Urothelium cell line (cell line): ENCODE results near the gene ILK.
A peak's percentile ranks its signal among the peaks of the same experiment; 100 is the strongest.

Source experiments
- DNase-seq: peaks from one replicate; pipeline ENCODE4 v3.0.0; 2011; ENCODE audit warnings: low spot score, mixed read lengths
- FAIRE-seq: peaks from 2 replicates; lab custom pipeline; 2011; peaks lifted over from hg19 to GRCh38; lab: Jason Lieb, UNC

The ILK gene

DNA sequence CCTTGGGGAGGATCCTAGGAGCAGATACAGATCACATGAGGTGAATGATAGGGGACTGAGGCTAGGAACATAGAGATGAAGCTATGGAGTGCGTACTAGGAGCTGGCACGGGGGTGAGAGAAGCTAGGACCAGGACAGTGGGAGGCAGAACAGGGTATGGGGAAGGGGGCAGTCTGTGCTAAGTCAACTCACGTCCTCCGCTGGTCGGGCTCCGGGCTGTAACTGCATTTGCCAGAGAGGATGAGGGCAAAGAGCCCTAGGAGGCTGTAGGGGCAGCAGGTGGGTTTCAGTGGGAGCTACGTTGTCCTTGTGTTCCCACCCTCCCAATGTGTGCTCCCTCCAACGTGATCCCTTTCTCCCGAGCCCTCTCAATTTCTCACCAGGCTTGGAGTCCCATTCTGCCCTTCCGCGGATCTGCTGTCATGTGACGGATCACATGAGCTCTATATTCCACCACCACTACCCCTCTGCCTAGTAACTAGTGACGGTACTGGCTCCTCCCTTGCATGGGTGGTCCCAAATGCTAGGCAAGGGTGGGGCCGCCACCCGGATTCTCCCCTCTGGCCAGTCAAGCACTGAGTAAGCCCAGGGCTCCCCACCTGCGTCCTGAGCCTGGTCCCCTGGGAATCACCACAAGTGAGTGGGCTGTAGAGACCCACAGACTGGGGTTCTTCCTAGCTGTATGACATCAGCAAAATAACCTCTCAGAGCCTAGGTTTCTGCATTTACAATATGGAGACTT, 15.6 kb downstream of the ILK start, which contains the start of gene TPP1:
Gene TPP1 (minus strand): TSS at position 419 of the 742 bp plus-strand sequence. CDS start 22 bp downstream, at position 397.
- peak; percentile 97 for DNase-seq
- FAIRE-seq, result peak; percentile 79

DNA sequence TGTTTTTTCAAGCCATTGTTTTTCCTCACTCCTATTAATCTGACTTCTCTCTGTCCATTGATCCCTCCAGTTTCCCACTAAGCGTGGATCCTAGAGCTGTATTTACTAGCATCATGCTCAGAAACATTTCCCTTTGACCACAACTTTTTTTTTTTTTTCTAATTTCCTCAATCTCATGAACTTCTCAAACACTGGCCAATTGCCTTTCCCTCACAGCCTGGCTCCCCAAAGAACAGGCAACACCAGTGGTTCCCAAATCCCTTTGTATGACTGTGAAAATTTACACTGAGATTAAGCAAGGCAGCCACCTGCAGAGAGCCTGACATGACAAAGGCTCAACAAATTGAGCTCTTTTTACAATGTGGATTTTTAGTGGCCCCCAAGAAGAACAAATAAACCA, 17.1 kb downstream of the ILK start:
- DNase-seq (no peak), FAIRE-seq (no peak)

DNA sequence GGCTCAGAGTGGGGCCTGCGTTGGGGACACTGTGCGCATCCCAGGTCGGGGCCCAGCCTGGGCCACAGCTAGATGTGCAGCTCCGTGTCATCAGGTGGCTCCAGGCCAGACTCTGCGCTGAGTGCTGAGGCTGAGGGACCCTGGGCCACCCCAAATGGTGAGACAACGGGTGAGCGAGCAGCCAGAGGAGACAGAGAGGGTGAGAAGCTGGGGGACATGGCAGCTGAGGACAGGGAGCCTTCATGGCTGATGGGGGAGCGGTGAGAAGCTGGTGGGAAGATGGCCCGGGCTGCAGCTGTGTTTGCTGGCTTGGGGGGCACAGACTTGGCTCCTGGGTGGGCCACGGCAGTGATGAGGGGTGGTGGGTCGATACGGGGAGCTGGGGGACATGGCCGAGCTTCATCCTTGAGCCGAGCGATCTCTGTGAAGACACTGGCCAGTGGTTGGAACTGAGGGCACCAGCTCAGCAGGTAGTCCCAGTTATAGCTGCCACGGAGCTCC, 18.2 kb downstream of the ILK start:
- FAIRE-seq (no peak), DNase-seq (no peak)

GRCh38 chr11:6622261-6623171, 18.9 kb downstream of the ILK start:
- no peak for FAIRE-seq

DNA sequence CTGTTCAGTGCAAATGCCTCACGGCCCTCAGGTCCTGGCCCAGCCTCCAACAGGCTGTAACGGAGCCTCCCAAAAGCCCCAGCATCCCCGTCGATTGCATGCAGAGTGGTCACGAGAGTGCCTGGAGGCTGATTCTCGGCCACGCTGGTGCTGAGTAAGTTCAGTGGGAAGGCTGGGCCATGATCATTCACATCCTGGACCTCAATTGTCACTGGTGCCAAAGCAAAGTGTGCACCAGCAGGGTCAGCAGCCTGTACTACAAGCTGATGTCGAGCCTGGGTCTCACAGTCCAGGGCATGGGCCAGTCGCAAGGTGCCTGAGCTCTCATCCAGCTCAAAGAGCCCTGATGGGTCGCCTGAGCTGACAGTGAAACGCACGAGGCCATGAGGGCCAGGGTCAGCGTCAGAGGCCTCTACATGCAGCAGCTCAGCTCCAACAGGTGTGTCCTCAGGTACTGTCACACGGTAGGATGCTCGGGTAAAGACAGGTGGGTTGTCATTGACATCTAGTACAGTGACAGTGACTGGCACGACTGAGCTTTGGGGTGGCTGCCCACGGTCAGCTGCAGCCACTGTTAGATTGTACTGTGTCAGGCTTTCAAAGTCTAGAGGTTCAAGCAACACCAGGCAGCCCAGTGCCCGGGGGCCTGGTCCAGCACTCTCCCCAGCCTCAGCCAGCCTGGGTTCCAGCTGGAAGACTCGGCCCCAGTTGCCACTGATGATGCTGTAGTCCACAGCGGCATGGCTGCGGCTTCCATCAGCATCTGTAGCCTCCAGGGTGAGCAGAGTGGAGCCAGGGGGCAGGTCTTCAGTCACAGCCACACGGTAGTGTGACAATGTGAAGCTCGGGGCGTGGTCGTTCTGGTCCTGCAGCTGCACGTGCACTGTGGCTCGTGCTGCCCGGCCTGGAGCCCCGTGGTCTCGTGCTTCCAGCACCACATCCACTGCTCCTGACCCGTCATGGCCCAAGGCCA, 20.1 kb downstream of the ILK start:
- FAIRE-seq (no peak), DNase-seq (no peak)

More at GRCh38 chr11:6622261-6623171, 18.9 kb downstream of the ILK start:
- DNase-seq, result no peak

GRCh38 chr11:6625156-6625831, 21.7 kb downstream of the ILK start:
- DNase-seq (no peak), FAIRE-seq (no peak)

DNA sequence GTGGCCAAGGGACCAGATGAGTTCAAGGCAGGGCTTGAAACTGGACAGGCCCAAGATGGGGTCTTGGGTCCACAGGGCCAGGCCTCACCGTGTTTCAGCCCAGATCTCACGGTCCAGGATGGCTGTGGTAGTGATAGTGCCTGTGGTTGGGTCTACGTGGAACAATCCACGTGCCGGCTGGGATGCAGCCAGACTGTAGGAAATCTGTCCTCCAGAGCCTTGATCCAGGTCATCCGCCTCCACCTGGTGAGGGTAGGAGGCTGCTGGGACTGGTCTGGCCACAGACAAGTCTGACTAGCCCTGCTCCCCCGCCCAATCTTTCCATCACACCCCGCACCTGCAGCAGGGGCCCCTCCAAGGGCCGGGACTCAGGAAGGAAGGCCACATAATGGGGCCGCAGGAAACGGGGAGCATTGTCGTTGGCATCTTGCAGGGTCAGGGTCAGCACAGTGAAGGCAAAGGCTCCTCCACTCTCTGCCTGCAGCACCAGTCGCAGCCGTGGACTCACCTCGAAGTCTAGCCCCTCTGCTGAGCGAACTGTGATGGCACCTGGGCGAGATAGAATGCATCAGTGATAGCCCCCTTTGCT, 22.4 kb downstream of the ILK start:
- no peak for DNase-seq
- no peak for FAIRE-seq

DNA sequence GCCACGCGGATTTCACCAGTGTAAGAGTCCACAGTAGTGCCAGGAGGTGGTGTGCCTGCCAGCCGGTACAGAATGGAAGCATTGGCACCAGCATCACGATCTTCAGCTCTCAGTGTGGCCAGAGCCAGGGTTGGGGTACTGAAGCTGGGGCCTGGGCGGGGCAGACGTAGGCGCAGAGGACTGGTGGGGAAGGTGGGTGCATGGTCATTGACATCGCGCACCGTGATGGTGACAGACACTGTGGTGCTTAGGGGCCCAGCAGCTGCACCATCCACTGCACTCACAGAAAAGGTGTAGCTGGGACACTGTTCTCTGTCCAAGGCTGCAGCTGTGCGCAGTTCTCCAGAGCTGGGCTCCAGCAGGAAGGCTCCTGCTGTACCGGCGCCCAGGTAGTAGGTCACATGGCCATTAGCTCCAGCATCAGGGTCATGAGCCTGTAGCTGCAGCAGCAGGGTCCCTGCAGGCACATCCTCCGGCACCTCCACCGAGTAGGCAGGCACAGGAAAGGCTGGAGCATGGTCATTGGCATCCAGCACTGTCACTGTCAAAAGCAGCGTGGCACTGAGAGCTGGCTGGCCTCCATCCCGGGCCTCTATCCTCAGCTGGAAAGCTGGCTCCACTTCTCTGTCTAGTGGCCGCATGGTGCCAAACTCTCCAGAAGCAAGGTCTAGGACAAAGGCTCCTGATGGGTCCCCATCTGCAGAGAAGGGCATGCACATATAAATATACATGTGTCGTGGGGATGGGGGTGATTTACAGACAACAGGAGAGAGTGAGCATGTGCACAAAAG, 23.6 kb downstream of the ILK start:
- FAIRE-seq (no peak), DNase-seq (no peak)

DNA sequence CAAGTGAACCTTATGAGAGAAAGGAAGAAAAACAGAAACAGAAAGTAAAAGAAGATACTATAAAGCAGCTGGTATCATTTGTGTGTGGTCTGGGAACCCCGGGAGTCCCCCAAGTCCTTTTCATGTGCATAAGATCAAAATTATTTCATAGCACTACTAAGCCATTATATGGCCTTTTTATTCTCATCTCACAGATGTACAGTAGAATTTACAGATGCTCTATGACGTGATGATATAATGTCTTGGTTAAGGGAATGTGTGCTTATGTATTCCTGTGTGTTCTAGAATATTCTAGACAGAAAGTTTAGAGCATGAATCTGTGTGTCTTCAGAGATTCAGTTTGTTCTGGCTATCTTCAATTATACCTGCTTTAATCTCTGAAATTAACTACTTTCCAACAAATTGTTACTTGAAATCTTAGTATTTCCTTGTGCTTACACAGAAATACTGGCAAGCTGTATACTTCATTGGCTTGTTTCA, 24.2 kb downstream of the ILK start:
- no peak for DNase-seq
- no peak for FAIRE-seq

GRCh38 chr11:6628526-6628925, 25.0 kb downstream of the ILK start:
- no peak for DNase-seq
- FAIRE-seq, result no peak

GRCh38 chr11:6629573-6629891, 26.0 kb downstream of the ILK start:
- FAIRE-seq (no peak), DNase-seq (no peak)

DNA sequence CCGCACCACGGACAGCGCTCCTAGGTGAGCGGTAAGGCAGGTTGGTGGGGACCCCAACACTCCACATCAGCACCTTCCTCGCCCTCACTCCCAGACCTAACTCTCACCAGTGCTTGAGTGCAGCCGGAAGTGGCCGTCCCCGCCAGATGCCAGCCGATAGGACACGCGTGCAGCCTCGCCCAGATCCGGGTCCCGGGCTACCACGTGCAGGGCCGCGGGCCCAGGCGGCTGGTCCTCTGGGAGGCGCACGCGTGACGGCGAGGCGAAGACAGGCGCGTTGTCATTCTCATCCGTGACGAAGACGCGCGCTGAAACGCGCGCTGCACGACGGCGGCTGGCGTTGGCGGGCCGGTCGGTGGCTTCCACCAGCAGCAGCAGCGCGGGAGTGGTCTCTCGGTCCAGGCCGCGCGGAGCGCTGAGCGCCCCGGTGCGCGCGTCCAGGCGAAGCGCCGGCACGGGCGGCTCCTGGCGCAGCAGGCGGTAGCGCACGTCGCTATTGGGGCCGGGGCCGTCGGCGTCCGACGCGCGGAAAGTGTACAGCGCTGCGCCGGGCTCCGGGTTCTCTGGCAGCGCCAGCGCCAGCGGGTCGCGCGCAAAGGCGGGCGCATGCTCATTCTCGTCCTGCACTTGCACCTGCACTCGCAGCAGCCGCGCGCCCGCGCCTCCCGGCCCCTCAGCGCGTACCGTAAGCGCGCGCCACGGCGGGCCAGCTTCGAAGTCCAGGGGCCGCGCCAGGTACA, 26.5 kb downstream of the ILK start:
- FAIRE-seq, result no peak

GRCh38 chr11:6630632-6631291, 27.2 kb downstream of the ILK start:
- DNase-seq, result no peak

More for the DNA sequence above, 26.5 kb downstream of the ILK start:
- no peak for DNase-seq

GRCh38 chr11:6631361-6631890, 27.9 kb downstream of the ILK start:
- DNase-seq (no peak), FAIRE-seq (no peak)

More at GRCh38 chr11:6630632-6631291, 27.2 kb downstream of the ILK start:
- no peak for FAIRE-seq

DNA sequence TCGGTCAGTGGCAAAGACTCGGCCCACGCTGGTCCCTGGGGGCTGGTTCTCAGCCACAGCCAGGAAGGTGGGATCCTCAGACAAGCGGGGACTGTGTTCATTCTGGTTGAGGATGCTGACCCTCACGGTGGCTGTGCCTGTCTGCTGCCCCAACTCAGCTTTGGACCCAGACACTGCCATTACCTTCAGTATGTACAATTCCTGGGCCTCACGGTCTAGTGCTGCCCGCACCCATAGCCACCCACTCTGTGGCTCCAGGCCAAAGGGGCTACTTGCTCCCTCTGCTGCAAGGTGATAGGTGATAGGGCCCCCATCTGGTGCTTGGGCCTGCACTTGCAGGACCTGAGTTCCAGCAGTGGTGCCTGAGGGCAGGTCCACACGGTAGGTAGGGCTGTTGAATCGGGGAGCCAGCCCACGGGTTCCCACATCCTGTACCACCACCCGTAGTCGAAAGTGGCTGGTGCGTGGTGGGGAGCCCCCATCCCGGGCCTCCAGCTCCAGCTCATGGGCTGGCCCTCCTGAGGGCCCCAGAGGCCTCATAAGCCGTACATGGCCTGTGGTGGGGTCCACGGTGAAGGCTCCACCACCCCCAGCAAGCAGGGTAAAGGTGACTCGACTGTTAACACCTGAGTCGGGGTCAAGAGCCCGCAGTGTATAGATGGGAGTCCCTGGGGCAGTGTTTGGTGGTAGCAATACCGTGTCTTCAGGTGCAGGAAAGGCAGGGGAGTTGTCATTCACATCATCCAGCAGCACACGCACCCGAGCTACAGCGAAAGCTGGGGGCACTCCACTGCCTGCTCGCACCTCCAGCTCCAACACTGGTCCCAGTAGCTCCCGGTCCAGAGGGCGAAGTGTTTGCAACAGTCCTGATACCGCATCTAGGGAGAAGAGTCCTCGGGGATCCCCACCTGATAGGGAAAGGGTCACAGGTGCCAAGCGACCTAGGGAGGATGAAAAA, 28.8 kb downstream of the ILK start:
- no peak for FAIRE-seq
- no peak for DNase-seq
